Peyer's patch (tissue), 4 donors: ENCODE measurements around the gene ACTA1. TPM values are rescaled to one million over a fixed set of nuclear protein-coding genes. Genes with fewer than 3 reads are reported as not detected.

Experiments
- DNase-seq, 3 donors: peaks; one replicate each; pipeline ENCODE4 v3.0.0-alpha.2; 2017 to 2019
- H3K27ac ChIP-seq, 4 donors: fragments of 200-600 bp; sonication (generic); one replicate each; pipeline ENCODE4 v1.5.1; 2016 to 2019
- H3K27me3 ChIP-seq, 2 donors: fragments of 200-600 bp; sonication (generic); one replicate each; pipeline ENCODE4 v1.5.1; 2019
- H3K36me3 ChIP-seq, 3 donors: fragments of 200-600 bp; sonication (generic); one replicate each; pipeline ENCODE4 v1.5.1; 2016 to 2019
- H3K4me1 ChIP-seq, 4 donors: fragments of 200-600 bp; sonication (generic); one replicate each; pipeline ENCODE4 v1.5.1; 2016 to 2019
- H3K4me3 ChIP-seq, 4 donors: fragments of 200-600 bp; sonication (generic); 1 replicate in 3 of 4; 2 replicates in 1 of 4; pipeline ENCODE4 v1.5.1; 2016 to 2019; ENCODE audit warnings: mild to moderate bottlenecking in 1 of 4
- H3K9me3 ChIP-seq, 4 donors: fragments of 200-600 bp; sonication (generic); one replicate each; pipeline ENCODE4 v1.5.1; 2016 to 2019; ENCODE audit warnings: mild to moderate bottlenecking in 1 of 4
- POLR2A ChIP-seq, 2 donors: fragments of 450-650 bp; IDR thresholded peaks; one replicate each; pipeline ENCODE4 v1.5.1; 2017; ENCODE audit warnings: antibody characterized with exemption in 2 of 2, mild to moderate bottlenecking in 2 of 2, moderate library complexity in 2 of 2
- total RNA-seq, 4 donors: library from RNA; depleted of rRNA; stranded (reverse); fragments of >200 nt; gene quantifications; one replicate each; pipeline ENCODE4 v1.1.0, GENCODE V29; 2016
- TF ChIP-seq, protein P1 (sequence below), 6 experiments: fragments of 450-650 bp in 4 of 6; fragments of 200-600 bp in 2 of 6; sonication (generic) in 1 of 6; IDR thresholded peaks; one replicate each; pipeline ENCODE4 v1.5.1; 2017 to 2019; ENCODE audit warnings: antibody characterized with exemption in 6 of 6, mild to moderate bottlenecking in 3 of 6, moderate library complexity in 1 of 6

Gene ACTA1
- total RNA-seq, 4 donors from 2014 or later: 3.3 TPM; not detected in 3

DNA sequence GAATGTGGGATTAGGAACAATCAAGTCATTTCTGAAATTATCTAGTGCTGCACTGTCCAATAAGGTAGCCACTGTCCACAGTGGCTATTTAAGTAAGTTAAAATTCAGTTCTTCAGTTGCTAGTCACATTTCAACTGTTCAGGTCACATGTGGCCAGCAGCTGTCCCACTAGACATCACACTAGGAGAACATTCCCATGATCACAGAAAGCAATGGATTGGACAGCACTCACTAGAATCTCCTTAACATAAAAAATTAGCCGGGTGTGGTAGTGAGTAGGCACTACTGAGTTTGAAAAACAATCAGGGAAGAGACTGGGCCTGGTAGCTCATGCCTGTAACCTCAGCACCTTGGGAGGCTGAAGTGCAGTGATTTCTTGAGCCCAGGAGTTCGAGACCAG is 40.6 kb upstream of the ACTA1 start:
- Histone ChIP-seq H3K9me3 (no peaks in the 10 kb centered on the region), H3K4me3 (no peak overlapping the region), H3K4me1 (no peaks in the 10 kb centered on the region), H3K27ac (no peak overlapping the region), H3K27me3 (no peaks in the 10 kb centered on the region), H3K36me3 (peaks cover 0 to 75% (median 0%) of the 10 kb centered on the region in 3 donors)
- TF ChIP-seq, protein P1, sequence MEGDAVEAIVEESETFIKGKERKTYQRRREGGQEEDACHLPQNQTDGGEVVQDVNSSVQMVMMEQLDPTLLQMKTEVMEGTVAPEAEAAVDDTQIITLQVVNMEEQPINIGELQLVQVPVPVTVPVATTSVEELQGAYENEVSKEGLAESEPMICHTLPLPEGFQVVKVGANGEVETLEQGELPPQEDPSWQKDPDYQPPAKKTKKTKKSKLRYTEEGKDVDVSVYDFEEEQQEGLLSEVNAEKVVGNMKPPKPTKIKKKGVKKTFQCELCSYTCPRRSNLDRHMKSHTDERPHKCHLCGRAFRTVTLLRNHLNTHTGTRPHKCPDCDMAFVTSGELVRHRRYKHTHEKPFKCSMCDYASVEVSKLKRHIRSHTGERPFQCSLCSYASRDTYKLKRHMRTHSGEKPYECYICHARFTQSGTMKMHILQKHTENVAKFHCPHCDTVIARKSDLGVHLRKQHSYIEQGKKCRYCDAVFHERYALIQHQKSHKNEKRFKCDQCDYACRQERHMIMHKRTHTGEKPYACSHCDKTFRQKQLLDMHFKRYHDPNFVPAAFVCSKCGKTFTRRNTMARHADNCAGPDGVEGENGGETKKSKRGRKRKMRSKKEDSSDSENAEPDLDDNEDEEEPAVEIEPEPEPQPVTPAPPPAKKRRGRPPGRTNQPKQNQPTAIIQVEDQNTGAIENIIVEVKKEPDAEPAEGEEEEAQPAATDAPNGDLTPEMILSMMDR (IDR thresholded peaks at IDR 0.05): no peak
- no peak for TF ChIP-seq POLR2A (IDR thresholded peaks at IDR 0.05)
- no peak for DNase-seq

DNA sequence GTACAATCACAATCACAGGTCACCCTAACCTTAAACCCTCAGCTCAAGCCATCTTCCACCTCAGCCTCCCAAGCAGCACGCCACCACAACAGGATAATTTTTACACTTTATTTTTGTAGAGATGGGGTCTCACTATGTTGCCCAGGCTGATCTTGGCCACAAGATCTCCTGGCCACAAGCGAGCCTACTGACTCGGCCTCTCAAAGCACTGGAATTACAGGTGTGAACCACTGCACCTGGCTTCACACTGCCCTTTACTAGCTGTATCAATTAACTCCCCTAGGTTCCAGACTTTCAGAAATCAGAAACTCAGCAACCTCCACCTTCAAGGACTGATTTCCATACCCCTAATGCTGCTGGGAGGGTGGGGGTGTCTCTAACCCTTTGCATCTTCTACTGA is 37.3 kb upstream of the ACTA1 start:
- H3K27ac ChIP-seq: no peak overlapping the region
- no peaks in the 10 kb centered on the region for H3K9me3 ChIP-seq
- H3K4me1 ChIP-seq: no peaks in the 10 kb centered on the region
- no peak for DNase-seq
- no peaks in the 10 kb centered on the region for H3K27me3 ChIP-seq
- peaks cover 0 to 79% (median 0%) of the 10 kb centered on the region in 3 donors for H3K36me3 ChIP-seq
- no peak overlapping the region for H3K4me3 ChIP-seq
- no peak for TF ChIP-seq POLR2A (IDR thresholded peaks at IDR 0.05)
- TF ChIP-seq, protein P1 (IDR thresholded peaks at IDR 0.05): no peak

DNA sequence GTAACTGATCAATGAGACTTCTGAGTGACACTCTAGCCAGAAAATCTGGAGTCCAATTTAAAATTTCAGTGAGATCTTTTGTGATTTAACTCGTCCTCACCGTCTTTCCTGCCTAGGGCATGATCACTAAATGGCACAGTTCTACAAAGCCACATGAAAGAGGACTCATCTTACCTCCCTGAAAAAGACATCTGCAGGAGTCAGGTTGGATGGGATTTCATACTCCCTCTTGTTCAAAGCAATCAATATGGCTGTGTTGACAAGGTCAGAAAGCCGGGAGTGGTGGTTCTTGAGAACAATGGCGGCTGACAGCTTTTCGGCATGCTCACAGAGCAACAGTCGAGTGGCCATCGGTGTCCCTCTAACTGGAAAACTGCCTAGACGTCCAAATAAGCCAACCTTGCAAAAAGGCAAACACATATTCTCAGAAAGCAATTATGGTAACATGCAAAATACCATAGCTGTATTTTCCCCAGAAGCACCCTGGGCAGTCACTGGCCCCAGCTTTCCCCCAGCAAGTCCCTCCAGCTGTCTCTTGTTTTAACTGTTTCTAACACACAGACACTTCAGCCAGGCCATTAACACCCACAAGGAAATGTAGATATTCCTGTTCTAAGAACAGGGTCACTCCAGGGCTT is 36.6 kb upstream of the ACTA1 start:
- no peak for DNase-seq
- TF ChIP-seq POLR2A (IDR thresholded peaks at IDR 0.05): no peak
- TF ChIP-seq, protein P1 (IDR thresholded peaks at IDR 0.05): no peak
- no peaks in the 10 kb centered on the region for H3K9me3 ChIP-seq
- no peaks in the 10 kb centered on the region for H3K4me1 ChIP-seq
- H3K36me3 ChIP-seq: peaks cover 0 to 78% (median 0%) of the 10 kb centered on the region in 3 donors
- H3K27ac ChIP-seq: no peak overlapping the region
- no peaks in the 10 kb centered on the region for H3K27me3 ChIP-seq
- no peak overlapping the region for H3K4me3 ChIP-seq

DNA sequence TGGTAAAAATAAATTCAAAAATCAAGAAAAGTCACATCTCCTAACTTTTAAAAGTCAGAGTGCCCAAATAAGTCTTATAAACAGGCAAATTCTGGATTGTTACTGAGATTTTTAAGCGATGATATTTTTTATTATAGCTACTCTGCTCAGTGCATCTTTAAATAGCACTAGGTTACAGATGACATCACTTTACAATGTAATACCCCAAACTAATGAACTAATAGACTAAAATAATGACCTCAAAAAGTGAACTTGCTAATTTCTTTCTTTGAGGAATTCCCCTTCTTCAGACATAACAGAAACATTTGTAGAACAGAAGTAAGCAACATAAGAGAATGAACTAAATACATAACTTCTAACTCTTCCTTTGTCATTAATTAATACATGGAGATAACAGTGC is 33.0 kb upstream of the ACTA1 start:
- H3K4me1 ChIP-seq: no peaks in the 10 kb centered on the region
- no peak for TF ChIP-seq POLR2A (IDR thresholded peaks at IDR 0.05)
- TF ChIP-seq, protein P1 (IDR thresholded peaks at IDR 0.05): no peak
- H3K36me3 ChIP-seq: peaks cover 0 to 78% (median 0%) of the 10 kb centered on the region in 3 donors
- DNase-seq: no peak
- no peaks in the 10 kb centered on the region for H3K9me3 ChIP-seq
- H3K27me3 ChIP-seq: no peaks in the 10 kb centered on the region
- no peak overlapping the region for H3K4me3 ChIP-seq
- no peak overlapping the region for H3K27ac ChIP-seq

DNA sequence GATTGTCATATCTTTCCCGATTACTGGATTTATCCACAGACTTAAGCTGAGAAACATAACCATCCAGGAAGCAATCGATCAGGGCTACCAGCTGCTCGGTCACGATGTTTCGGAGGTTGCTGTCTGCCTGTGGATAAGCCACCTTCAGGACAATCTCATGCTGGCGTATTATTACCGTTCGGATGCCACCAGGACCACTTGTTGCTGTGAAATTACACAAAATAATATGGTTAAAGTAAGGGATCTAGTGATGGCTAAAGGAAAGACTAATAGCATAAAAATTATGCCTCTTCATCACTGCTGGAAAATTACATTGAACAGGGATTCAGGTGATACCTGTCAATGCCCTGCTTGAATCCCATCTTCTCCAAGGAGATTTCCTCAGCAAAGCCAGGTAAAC is 30.8 kb upstream of the ACTA1 start:
- TF ChIP-seq, protein P1 (IDR thresholded peaks at IDR 0.05): no peak
- no peak for TF ChIP-seq POLR2A (IDR thresholded peaks at IDR 0.05)
- peaks cover 0 to 80% (median 0%) of the 10 kb centered on the region in 3 donors for H3K36me3 ChIP-seq
- no peak for DNase-seq
- H3K4me1 ChIP-seq: no peaks in the 10 kb centered on the region
- H3K9me3 ChIP-seq: no peaks in the 10 kb centered on the region
- H3K27me3 ChIP-seq: no peaks in the 10 kb centered on the region
- H3K4me3 ChIP-seq: no peak overlapping the region
- no peak overlapping the region for H3K27ac ChIP-seq
